Fibroblast of mammary gland (primary cell): ENCODE data around the gene PIEZO1.

Source experiments
- DNase-seq: peaks from one replicate; pipeline ENCODE4 v3.0.0-alpha.2; 2010; ENCODE audit warnings: low read depth
- H3K4me3 ChIP-seq: 2 replicates; pipeline ENCODE4 v1.5.1; 2011; ENCODE audit warnings: low read depth, mild to moderate bottlenecking, low read length, moderate library complexity; ENCODE audit not compliant: control insufficient read depth
- TF ChIP-seq, protein P1 (sequence below): conservative IDR thresholded peaks from 2 replicates; pipeline ENCODE4 v1.5.1; 2011; ENCODE audit warnings: low read depth, low read length, inconsistent platforms; ENCODE audit not compliant: control insufficient read depth, insufficient read depth

Gene PIEZO1

GRCh38 chr16:88811769-88812512 lies 26.9 kb upstream of the PIEZO1 start, which contains the start of gene APRT:
Gene APRT (minus strand): TSS chr16:88811928. CDS start chr16:88811899, 29 bp downstream.
- DNase-seq = peak; percentile 96
- TF ChIP-seq, protein P1, sequence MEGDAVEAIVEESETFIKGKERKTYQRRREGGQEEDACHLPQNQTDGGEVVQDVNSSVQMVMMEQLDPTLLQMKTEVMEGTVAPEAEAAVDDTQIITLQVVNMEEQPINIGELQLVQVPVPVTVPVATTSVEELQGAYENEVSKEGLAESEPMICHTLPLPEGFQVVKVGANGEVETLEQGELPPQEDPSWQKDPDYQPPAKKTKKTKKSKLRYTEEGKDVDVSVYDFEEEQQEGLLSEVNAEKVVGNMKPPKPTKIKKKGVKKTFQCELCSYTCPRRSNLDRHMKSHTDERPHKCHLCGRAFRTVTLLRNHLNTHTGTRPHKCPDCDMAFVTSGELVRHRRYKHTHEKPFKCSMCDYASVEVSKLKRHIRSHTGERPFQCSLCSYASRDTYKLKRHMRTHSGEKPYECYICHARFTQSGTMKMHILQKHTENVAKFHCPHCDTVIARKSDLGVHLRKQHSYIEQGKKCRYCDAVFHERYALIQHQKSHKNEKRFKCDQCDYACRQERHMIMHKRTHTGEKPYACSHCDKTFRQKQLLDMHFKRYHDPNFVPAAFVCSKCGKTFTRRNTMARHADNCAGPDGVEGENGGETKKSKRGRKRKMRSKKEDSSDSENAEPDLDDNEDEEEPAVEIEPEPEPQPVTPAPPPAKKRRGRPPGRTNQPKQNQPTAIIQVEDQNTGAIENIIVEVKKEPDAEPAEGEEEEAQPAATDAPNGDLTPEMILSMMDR = no peak
- H3K4me3 ChIP-seq = peak within 1 kb of the TSS; percentile 59

DNA sequence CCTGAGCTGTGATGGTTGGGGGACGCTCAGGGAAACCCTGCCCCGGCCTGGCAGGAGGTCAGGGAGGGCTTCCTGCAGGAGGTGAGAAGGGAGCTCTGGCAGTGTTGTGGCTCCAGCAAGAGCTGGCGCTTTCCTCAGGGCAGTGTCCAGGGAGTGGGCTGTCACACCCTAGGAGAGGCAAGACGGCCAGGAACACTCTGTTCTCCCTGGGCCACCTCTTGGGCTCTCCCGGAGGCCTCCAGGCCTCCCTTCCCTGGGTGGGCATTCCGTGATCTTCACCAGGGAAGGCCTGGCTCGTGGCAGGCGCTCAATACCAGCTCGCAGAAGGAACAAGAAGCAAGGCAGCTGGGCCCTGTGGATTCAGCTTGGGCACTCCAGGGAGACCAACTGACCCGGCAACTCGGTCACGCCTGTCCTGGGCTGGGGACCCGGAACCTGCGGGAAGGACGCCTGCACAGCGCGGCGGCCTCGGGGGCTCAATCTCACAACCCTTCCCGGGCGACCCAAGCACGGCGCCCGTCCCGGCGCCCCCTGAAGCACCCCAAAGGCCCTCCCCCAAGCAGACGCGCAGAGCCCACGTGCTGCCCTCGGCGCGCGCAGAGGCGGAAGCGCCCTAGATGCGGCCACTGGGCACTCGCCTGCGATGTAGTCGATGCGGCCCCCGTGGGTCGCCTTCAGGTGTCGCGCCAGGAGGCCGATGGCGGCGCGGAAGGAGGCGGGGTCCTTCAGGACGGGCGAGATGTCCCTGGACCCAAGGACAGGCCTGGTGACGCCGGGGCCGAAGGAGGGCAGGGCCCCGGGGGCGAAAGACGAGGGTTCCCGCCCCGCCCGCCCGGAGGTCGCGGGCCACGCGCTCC lies 26.1 kb upstream of the PIEZO1 start:
- peak overlapping the region; percentile 59 for H3K4me3 ChIP-seq
- peak; percentile 74 for DNase-seq
- TF ChIP-seq, protein P1 = no peak

DNA sequence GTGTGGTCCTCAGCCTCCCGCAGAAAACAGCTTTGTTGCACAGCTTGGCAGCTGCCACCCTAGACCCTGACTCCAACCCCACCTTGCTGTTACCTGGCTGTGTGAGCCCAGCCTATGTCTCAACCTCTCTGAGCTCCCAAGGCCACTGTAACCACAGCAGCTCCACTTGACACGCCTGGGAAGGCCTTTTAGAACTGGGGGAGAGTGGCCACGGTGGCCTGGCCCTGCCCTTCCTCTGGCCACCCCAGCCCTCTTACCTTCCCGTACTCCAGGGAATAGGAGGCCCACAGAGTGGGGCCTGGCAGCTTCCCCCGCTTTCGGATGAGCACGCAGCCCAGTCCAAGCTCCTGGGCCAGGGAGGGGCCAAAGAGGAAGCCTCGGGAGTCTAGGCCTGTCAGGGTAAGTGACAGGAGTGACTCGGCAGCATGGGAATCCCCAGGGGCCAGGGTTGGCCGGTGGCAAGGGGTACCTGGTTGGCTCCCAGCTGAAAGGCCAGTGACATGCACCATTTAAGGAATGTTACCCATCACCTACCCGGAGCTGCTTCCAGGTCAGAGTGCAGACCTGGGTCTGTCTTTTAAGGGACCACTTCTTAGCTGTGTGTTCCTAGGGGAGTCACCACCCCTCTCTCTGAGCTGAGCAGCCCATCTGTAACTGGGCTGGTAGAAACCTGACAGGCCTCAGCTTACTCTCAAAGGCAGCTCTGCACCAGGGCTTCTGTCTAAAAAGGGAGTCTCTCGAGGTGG lies 25.3 kb upstream of the PIEZO1 start:
- peak overlapping the region; percentile 59 for H3K4me3 ChIP-seq
- DNase-seq = no peak
- TF ChIP-seq, protein P1 = no peak

DNA sequence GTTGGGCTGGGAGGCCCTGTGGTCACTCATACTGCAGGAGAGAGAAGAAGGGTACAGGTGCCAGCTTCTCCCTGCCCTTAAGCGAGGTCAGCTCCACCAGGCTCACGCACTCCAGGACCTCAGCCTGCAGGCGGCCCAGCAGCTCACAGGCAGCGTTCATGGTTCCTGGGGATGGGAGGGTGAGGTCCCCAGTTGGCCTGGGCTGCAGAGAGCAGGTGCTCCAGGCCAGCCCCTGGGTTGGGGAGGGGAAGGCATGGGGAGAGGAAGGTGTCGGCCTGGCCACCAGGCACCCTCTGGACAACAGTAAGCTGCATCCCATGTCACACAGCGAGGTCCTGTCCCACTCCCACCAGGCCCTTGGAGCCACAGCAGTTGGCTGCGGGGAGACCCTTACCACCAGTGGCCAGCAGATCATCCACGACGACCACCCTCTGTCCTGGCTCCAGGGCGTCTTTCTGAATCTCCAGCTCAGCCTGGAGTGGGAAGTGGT lies 24.7 kb upstream of the PIEZO1 start:
- H3K4me3 ChIP-seq = no peak overlapping the region
- TF ChIP-seq, protein P1 = no peak
- DNase-seq = no peak

GRCh38 chr16:88809068-88809675 lies 24.2 kb upstream of the PIEZO1 start:
- TF ChIP-seq, protein P1 = no peak
- no peak for DNase-seq
- no peak overlapping the region for H3K4me3 ChIP-seq
